COLO829 (cell line): ENCODE results near the gene KLF16.

Source experiments
- DNase-seq: peaks from one replicate; pipeline ENCODE4 v3.0.0; 2012; ENCODE audit warnings: low spot score

The KLF16 gene

GRCh38 chr19:1819341-1820255 lies 43.8 kb downstream of the KLF16 start:
- DNase-seq, result no peak

- DNase-seq, result no peak
Measured at GRCh38 chr19:1818549-1819195, 44.7 kb downstream of the KLF16 start.

GRCh38 chr19:1817553-1818179 lies 45.7 kb downstream of the KLF16 start:
- DNase-seq, result no peak

GRCh38 chr19:1816530-1817298 lies 46.7 kb downstream of the KLF16 start:
- DNase-seq, result no peak

GRCh38 chr19:1815605-1816529 lies 47.5 kb downstream of the KLF16 start:
- no peak for DNase-seq

- DNase-seq, result no peak
Measured at GRCh38 chr19:1814833-1815604, 48.4 kb downstream of the KLF16 start.

GRCh38 chr19:1814391-1814790 lies 49.0 kb downstream of the KLF16 start:
- no peak for DNase-seq

GRCh38 chr19:1813192-1814182 lies 49.9 kb downstream of the KLF16 start:
- no peak for DNase-seq

- peak; percentile 99 for DNase-seq
Measured at GRCh38 chr19:1812426-1813191, 50.8 kb downstream of the KLF16 start.

- DNase-seq, result no peak
Measured at GRCh38 chr19:1811942-1812425, 51.4 kb downstream of the KLF16 start, which contains the start of gene ATP8B3. TSS of gene ATP8B3 (minus strand) at chr19:1812276. CDS start at chr19:1811736, 540 bp downstream.

- peak; percentile 45 for DNase-seq
Measured at GRCh38 chr19:1811472-1811894, 51.9 kb downstream of the KLF16 start.

- DNase-seq, result no peak
Measured at GRCh38 chr19:1810439-1811160, 52.8 kb downstream of the KLF16 start.

GRCh38 chr19:1809678-1810077 lies 53.7 kb downstream of the KLF16 start:
- DNase-seq, result no peak

GRCh38 chr19:1808395-1808731 lies 55.0 kb downstream of the KLF16 start:
- DNase-seq, result no peak

- DNase-seq, result no peak
Measured at GRCh38 chr19:1807695-1808394, 55.5 kb downstream of the KLF16 start.

- DNase-seq, result no peak
Measured at GRCh38 chr19:1807030-1807694, 56.2 kb downstream of the KLF16 start.
